H1 (cell line): ENCODE measurements around the gene JAK2. TPM values are rescaled to one million over a fixed set of nuclear protein-coding genes. Genes with fewer than 3 reads are reported as not detected.

Experiments
- BCL11A ChIP-seq, 2 experiments: IDR thresholded peaks; one replicate each; pipeline ENCODE4 v1.6.1; 2011; ENCODE audit warnings: low read depth in 2 of 2, low read length in 2 of 2, mild to moderate bottlenecking in 2 of 2
- BRCA1 ChIP-seq: IDR thresholded peaks from 2 replicates; pipeline ENCODE4 v1.6.1; 2012; ENCODE audit warnings: low read depth, low read length, improper control_type of control experiment
- CBX5 ChIP-seq: fragments of 300-800, 300-1000 bp; sonication (generic); IDR thresholded peaks from 2 replicates; pipeline ENCODE4 v1.7.1; 2016; ENCODE audit warnings: antibody characterized with exemption, low read length, low read depth
- CEBPB ChIP-seq: IDR thresholded peaks from 2 replicates; pipeline ENCODE4 v1.6.1; 2012; ENCODE audit warnings: low read depth, low read length
- CHD2 ChIP-seq: IDR thresholded peaks from 2 replicates; pipeline ENCODE4 v1.6.1; 2012; ENCODE audit warnings: low read length, improper control_type of control experiment
- EZH2 ChIP-seq: fragments of 200-600 bp; sonication (generic); IDR thresholded peaks from 2 replicates; pipeline ENCODE4 v1.7.1; 2012; ENCODE audit warnings: low read depth, mild to moderate bottlenecking, moderate library complexity, low read length, inconsistent platforms; ENCODE audit not compliant: severe bottlenecking
- KDM4A ChIP-seq: IDR thresholded peaks from one replicate; pipeline ENCODE4 v1.7.1; 2012; ENCODE audit warnings: low read depth, mild to moderate bottlenecking, moderate library complexity, low read length, inconsistent platforms; ENCODE audit not compliant: severe bottlenecking
- NANOG ChIP-seq: IDR thresholded peaks from 2 replicates; pipeline ENCODE4 v1.6.1; 2011; ENCODE audit warnings: low read length, low read depth, mild to moderate bottlenecking, inconsistent platforms; ENCODE audit not compliant: insufficient read depth, poor library complexity, severe bottlenecking
- POLR2A ChIP-seq, 2 experiments: IDR thresholded peaks; 1 replicate in 1 of 2; 2 replicates in 1 of 2; pipeline ENCODE4 v1.6.1; 2011; ENCODE audit warnings: low read depth in 2 of 2, low read length in 2 of 2, mild to moderate bottlenecking in 2 of 2; ENCODE audit errors: control extremely low read depth in 1 of 2
- POU5F1 ChIP-seq: IDR thresholded peaks from 2 replicates; pipeline ENCODE4 v1.6.1; 2011; ENCODE audit warnings: low read depth, mild to moderate bottlenecking, low read length, moderate library complexity
- RFX5 ChIP-seq: IDR thresholded peaks from 2 replicates; pipeline ENCODE4 v1.6.1; 2011; ENCODE audit warnings: low read depth, low read length, improper control_type of control experiment, borderline replicate concordance
- RNF2 ChIP-seq: fragments of 200-900, 300-1000 bp; sonication (generic); IDR thresholded peaks from 2 replicates; pipeline ENCODE4 v1.7.1; 2016; ENCODE audit warnings: borderline replicate concordance, low read depth, mild to moderate bottlenecking, antibody characterized with exemption, low read length; ENCODE audit not compliant: poor library complexity, severe bottlenecking; ENCODE audit errors: missing control alignments
- RXRA ChIP-seq: IDR thresholded peaks from 2 replicates; pipeline ENCODE4 v1.6.1; 2011; ENCODE audit warnings: low read depth, mild to moderate bottlenecking, low read length, moderate library complexity; ENCODE audit not compliant: insufficient read depth
- SIRT6 ChIP-seq: IDR thresholded peaks from one replicate; pipeline ENCODE4 v1.7.1; 2012; ENCODE audit warnings: low read length, inconsistent platforms
- SP2 ChIP-seq: IDR thresholded peaks from 2 replicates; pipeline ENCODE4 v1.6.1; 2012; ENCODE audit warnings: mild to moderate bottlenecking, low read length, inconsistent platforms
- SUZ12 ChIP-seq: fragments of 200-600 bp; sonication (generic); IDR thresholded peaks from 2 replicates; pipeline ENCODE4 v1.6.1; 2012; ENCODE audit warnings: mild to moderate bottlenecking, inconsistent platforms, low read length, moderate library complexity, mixed read lengths
- TCF12 ChIP-seq: IDR thresholded peaks from 2 replicates; pipeline ENCODE4 v1.6.1; 2011; ENCODE audit warnings: low read depth, mild to moderate bottlenecking, low read length
- YY1 ChIP-seq: IDR thresholded peaks from 2 replicates; pipeline ENCODE4 v1.6.1; 2011; ENCODE audit warnings: low read depth, mild to moderate bottlenecking, low read length
- ZNF274 ChIP-seq: IDR thresholded peaks from 2 replicates; pipeline ENCODE4 v1.7.0; 2012; ENCODE audit warnings: low read length, borderline replicate concordance; ENCODE audit errors: extremely low read depth
- polyA plus RNA-seq, 7 experiments: library from polyadenylated mRNA; depleted of rRNA in 3 of 7; stranded (reverse) in 5 of 7; unstranded in 2 of 7; fragments of >200 nt in 5 of 7; fragments of 200-250 nt in 2 of 7; gene quantifications; 1 replicate in 5 of 7; 2 replicates in 1 of 7; 4 replicates in 1 of 7; pipeline versions ENCODE4 v1.2.1 to v1.2.3, GENCODE V29; 2011 to 2013; ENCODE audit warnings: missing spikeins in 2 of 7, mixed read lengths in 2 of 7
- total RNA-seq: library from RNA; stranded (reverse); fragmentation: NEBNext Ultra II Directional; extraction: Animal tissue kit (Norgen Biotek cat#: 25700); gene quantifications from 2 replicates; pipeline ENCODE4 v1.2.1, GENCODE V29; 2021
- TF ChIP-seq, protein P1 (sequence below), 3 experiments: IDR thresholded peaks; 1 replicate in 2 of 3; 2 replicates in 1 of 3; pipeline versions ENCODE4 v1.5.1 to v1.6.1; 2011; ENCODE audit warnings: low read length in 3 of 3, mild to moderate bottlenecking in 3 of 3, inconsistent platforms in 2 of 3, low read depth in 1 of 3, moderate library complexity in 1 of 3; ENCODE audit not compliant: insufficient read depth in 1 of 3; ENCODE audit errors: control extremely low read depth in 1 of 3
- TF ChIP-seq, protein P2 (sequence below): IDR thresholded peaks from 2 replicates; pipeline ENCODE4 v1.6.1; 2012; ENCODE audit warnings: low read length, inconsistent platforms

JAK2 gene
- total and polyA plus RNA-seq, 2 of the 8 experiments (the other 6 are each of a cell fraction or from before 2014, with no cell fraction given), result 0.50 to 2.1 TPM

DNA sequence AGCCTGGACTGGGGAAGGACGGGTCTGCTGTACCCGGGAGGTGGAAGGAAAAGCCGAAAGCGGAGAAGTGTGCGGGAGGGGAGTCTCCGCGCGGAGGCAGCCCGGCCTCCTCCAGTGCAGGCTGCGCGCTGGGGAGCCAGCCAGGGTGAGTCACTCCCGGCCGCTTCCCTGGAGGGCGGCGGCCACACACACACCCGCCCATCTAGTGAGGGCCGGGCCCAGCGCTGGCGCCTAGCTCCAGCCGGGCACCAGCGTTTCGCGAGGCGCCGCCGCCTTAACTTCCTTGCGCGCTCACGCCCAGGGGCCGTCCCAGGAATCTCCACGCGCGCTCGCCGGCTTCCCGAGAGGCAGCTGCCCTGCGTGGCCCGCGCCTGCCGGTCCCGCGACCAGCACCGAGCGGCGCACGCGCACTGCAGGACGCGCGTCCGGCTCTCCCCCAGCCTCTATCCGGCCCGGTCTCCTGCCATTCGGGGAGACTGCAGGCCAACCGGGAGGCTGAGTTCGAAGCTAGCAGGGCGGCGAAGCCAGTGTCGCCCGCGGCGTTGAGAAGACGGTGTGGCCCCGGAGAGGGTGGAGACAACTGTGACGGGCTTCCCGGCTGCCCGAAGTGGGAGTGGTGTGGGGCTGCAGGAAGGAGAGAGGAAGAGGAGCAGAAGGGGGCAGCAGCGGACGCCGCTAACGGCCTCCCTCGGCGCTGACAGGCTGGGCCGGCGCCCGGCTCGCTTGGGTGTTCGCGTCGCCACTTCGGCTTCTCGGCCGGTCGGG is at the start of gene JAK2 (continued):
- TF ChIP-seq BCL11A (IDR thresholded peaks at IDR 0.05; ENCODE audit: low read depth in 2 of 2, low read length in 2 of 2), result no peak
- no peak for TF ChIP-seq POU5F1
- TF ChIP-seq CBX5, result no peak
- no peak for TF ChIP-seq CHD2
- no peak for TF ChIP-seq NANOG
- TF ChIP-seq YY1, result no peak
- peak; percentile 43 to 70 for TF ChIP-seq POLR2A (IDR thresholded peaks at IDR 0.05; ENCODE audit: control extremely low read depth in 1 of 2, low read depth in 2 of 2, low read length in 2 of 2)
- no peak for TF ChIP-seq BRCA1
- no peak for TF ChIP-seq SP2
- TF ChIP-seq SIRT6, result no peak
- TF ChIP-seq RXRA, result no peak
- TF ChIP-seq RFX5, result no peak
- TF ChIP-seq, protein P1, sequence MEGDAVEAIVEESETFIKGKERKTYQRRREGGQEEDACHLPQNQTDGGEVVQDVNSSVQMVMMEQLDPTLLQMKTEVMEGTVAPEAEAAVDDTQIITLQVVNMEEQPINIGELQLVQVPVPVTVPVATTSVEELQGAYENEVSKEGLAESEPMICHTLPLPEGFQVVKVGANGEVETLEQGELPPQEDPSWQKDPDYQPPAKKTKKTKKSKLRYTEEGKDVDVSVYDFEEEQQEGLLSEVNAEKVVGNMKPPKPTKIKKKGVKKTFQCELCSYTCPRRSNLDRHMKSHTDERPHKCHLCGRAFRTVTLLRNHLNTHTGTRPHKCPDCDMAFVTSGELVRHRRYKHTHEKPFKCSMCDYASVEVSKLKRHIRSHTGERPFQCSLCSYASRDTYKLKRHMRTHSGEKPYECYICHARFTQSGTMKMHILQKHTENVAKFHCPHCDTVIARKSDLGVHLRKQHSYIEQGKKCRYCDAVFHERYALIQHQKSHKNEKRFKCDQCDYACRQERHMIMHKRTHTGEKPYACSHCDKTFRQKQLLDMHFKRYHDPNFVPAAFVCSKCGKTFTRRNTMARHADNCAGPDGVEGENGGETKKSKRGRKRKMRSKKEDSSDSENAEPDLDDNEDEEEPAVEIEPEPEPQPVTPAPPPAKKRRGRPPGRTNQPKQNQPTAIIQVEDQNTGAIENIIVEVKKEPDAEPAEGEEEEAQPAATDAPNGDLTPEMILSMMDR (IDR thresholded peaks at IDR 0.05; ENCODE audit: control extremely low read depth in 1 of 3, insufficient read depth in 1 of 3, low read depth in 1 of 3, low read length in 3 of 3), result peak; percentile 43 to 61 (median 55)
- no peak for TF ChIP-seq TCF12
- no peak for TF ChIP-seq RNF2
- no peak for TF ChIP-seq ZNF274
- no peak for TF ChIP-seq KDM4A
- TF ChIP-seq, protein P2, sequence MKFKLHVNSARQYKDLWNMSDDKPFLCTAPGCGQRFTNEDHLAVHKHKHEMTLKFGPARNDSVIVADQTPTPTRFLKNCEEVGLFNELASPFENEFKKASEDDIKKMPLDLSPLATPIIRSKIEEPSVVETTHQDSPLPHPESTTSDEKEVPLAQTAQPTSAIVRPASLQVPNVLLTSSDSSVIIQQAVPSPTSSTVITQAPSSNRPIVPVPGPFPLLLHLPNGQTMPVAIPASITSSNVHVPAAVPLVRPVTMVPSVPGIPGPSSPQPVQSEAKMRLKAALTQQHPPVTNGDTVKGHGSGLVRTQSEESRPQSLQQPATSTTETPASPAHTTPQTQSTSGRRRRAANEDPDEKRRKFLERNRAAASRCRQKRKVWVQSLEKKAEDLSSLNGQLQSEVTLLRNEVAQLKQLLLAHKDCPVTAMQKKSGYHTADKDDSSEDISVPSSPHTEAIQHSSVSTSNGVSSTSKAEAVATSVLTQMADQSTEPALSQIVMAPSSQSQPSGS, result no peak
- TF ChIP-seq CEBPB, result no peak
- peak; percentile 22; the same call in 1 of the 2 replicates for TF ChIP-seq SUZ12
- TF ChIP-seq EZH2, result no peak
